ENCODE data around the gene HSCB. TPM values are rescaled to one million over a fixed set of nuclear protein-coding genes. Genes with fewer than 3 reads are reported as not detected.
A peak's percentile ranks its signal among the peaks of the same experiment; 100 is the strongest.

Gene HSCB
- total and polyA plus RNA-seq, 9 of the 15 experiments (the other 6 are each of a cell fraction or from before 2014, with no cell fraction given): 2.6 to 13.1 (median 8.6) TPM

- Histone ChIP-seq H3K4me2 (ENCODE audit: insufficient read depth, low read length) (no peak overlapping the region), H3K4me1 (replicated peaks in 1 of 2; ENCODE audit: control insufficient read depth in 2 of 2, insufficient read depth in 2 of 2, low read length in 2 of 2) (peaks cover 3% of the 10 kb centered on the region in 2 experiments; a peak in 2 of 5 replicates), H4K20me1 (replicated peaks; ENCODE audit: control insufficient read depth, insufficient read depth, low read length) (no peaks in the 10 kb centered on the region), H2AFZ (ENCODE audit: low read depth, low read length) (peak overlapping the region; percentile 45; the same call in 1 of the 2 replicates), H3K4me3 (no peak overlapping the region), H3K27ac (ENCODE audit: extremely low read depth, low read depth, low read length) (no peak overlapping the region), H3K9me3 (replicated peaks; ENCODE audit: control insufficient read depth, insufficient read depth, low read depth, low read length) (no peaks in the 10 kb centered on the region), H3K9me1 (ENCODE audit: control insufficient read depth, insufficient read depth, low read length) (no peaks in the 10 kb centered on the region), H3K27me3 (ENCODE audit: control insufficient read depth in 2 of 2, insufficient read depth in 2 of 2, low read length in 2 of 2) (no peaks in the 10 kb centered on the region), H3K36me3 (ENCODE audit: control insufficient read depth, insufficient read depth, low read length) (0 out of 3 replicates have a peak, but pooled peaks cover 3% of the 10 kb centered on the region), H3K79me2 (ENCODE audit: control insufficient read depth, insufficient read depth, low read length) (peaks cover 14% of the 10 kb centered on the region), H3K9ac (ENCODE audit: insufficient read depth in 1 of 2, low read depth in 2 of 2, low read length in 2 of 2) (no peak overlapping the region)
- 64% methylated on average over 6 of the region's 6 CpGs for WGBS (ENCODE audit: insufficient coverage, low coverage, missing lambda C conversion rate)
- ChIA-PET CTCF (ENCODE audit: low intra/inter-chr PET ratio) (no interaction called here), POLR2A (no interaction called here)
- intact Hi-C loops (cut with micrococcal nuclease) (no loop called here), in situ Hi-C loops (cut with MboI) (no loop called here)
- ATAC-seq (no peak), DNase-seq (ENCODE audit: extremely low read depth in 1 of 4, low spot score in 3 of 4) (no peak), FAIRE-seq (no peak)
- BruUV-seq (replicated peaks): no TSS peak
- peak in 1 of 2 experiments; percentile 80; a peak in 2 of 4 replicates for TF ChIP-seq SRF (CRISPR knock-in tag; IDR thresholded peaks at IDR 0.05)
- TF ChIP-seq ZNF316 (IDR thresholded peaks at IDR 0.05): 0 out of 2 replicates have a peak, but pooled peaks have one; percentile 42
- TF ChIP-seq ATF4 (CRISPR knock-in tag; IDR thresholded peaks at IDR 0.05): no peak
- peak; percentile 73 for TF ChIP-seq NFYB (IDR thresholded peaks at IDR 0.05; ENCODE audit: extremely low read depth, insufficient read length)
- TF ChIP-seq RBM25 (IDR thresholded peaks at IDR 0.05; ENCODE audit: low read depth, low read length, severe bottlenecking): peak; percentile 39
- peak; percentile 3 for TF ChIP-seq FOS (IDR thresholded peaks at IDR 0.05; ENCODE audit: extremely low read depth, insufficient read length)
These were observed 27.0 kb downstream of the HSCB start for GRCh38 chr22:28768701-28769393.

Measured in K562 (cell line).